IPS-18a (cell line): ENCODE results near the gene CCNJ.
"Not testable (repeated sequence)": the region's sequence is repeated elsewhere in the genome, so short reads cannot be mapped to it uniquely, and the experiment has no call there.

Experiments
- H3K27ac ChIP-seq: one replicate; pipeline ENCODE4 v1.5.1; 2013; ENCODE audit warnings: low read length
- H3K27me3 ChIP-seq: one replicate; pipeline ENCODE4 v1.6.1; 2013; ENCODE audit warnings: mild to moderate bottlenecking, low read length; ENCODE audit not compliant: control insufficient read depth, insufficient read depth
- H3K36me3 ChIP-seq: one replicate; pipeline ENCODE4 v1.6.1; 2013; ENCODE audit warnings: low read depth, low read length; ENCODE audit not compliant: control insufficient read depth
- H3K4me1 ChIP-seq: one replicate; pipeline ENCODE4 v1.6.1; 2013; ENCODE audit warnings: low read depth, low read length; ENCODE audit not compliant: control insufficient read depth
- H3K4me3 ChIP-seq: one replicate; pipeline ENCODE4 v1.5.1; 2013; ENCODE audit warnings: low read length
- H3K9ac ChIP-seq: one replicate; pipeline ENCODE4 v1.6.1; 2013; ENCODE audit warnings: mild to moderate bottlenecking, low read length, moderate library complexity
- H3K9me3 ChIP-seq: one replicate; pipeline ENCODE4 v1.6.1; 2013; ENCODE audit warnings: low read depth, low read length; ENCODE audit not compliant: control insufficient read depth

The CCNJ gene

GRCh38 chr10:96038476-96039387, 4.7 kb upstream of the CCNJ start:
- H3K36me3 ChIP-seq = no peaks in the 10 kb centered on the region
- H3K9ac ChIP-seq = no peak overlapping the region
- H3K4me1 ChIP-seq = peaks cover 3% of the 10 kb centered on the region
- no peaks in the 10 kb centered on the region for H3K9me3 ChIP-seq
- H3K4me3 ChIP-seq = no peak overlapping the region
- peaks cover 11% of the 10 kb centered on the region for H3K27me3 ChIP-seq
- H3K27ac ChIP-seq = no peak overlapping the region

- no peaks in the 10 kb centered on the region for H3K9me3 ChIP-seq
- peaks cover 7% of the 10 kb centered on the region for H3K4me1 ChIP-seq
- no peak overlapping the region for H3K4me3 ChIP-seq
- no peak overlapping the region for H3K27ac ChIP-seq
- H3K27me3 ChIP-seq = peaks cover 11% of the 10 kb centered on the region
- no peak overlapping the region for H3K9ac ChIP-seq
- H3K36me3 ChIP-seq = peaks cover 4% of the 10 kb centered on the region
Observed at GRCh38 chr10:96041146-96041545, 2.2 kb upstream of the CCNJ start.

GRCh38 chr10:96043893-96044715, 721 bp downstream of the CCNJ start:
- Histone ChIP-seq H3K9ac (peak overlapping the region; percentile 94), H3K4me3 (peak overlapping the region; percentile 87), H3K36me3 (peaks cover 32% of the 10 kb centered on the region), H3K9me3 (no peaks in the 10 kb centered on the region), H3K4me1 (peaks cover 7% of the 10 kb centered on the region), H3K27ac (peak overlapping the region; percentile 72), H3K27me3 (peaks cover 11% of the 10 kb centered on the region)

GRCh38 chr10:96044736-96045135, 1.4 kb downstream of the CCNJ start:
- H3K4me1 ChIP-seq = peaks cover 7% of the 10 kb centered on the region

DNA sequence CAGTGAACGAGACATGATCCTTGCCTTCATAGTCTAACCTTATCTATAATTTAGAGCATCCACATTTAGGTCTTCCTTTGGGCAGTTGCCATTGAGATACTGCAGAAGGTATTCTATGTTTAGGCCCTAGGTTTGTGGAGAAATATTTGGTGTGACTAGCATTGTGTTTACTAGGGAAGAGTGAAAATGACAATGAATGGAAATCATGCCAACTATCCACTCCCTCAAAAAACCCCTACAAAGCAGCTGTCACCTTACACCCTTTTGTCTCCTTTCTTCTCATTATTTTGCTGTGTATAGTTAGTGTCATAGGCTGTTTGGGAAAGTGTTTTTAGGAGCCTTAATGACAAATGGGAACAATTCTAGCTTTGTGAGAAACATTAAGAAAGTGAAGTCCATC, 3.2 kb downstream of the CCNJ start:
- Histone ChIP-seq H3K4me3 (no peak overlapping the region), H3K9me3 (no peaks in the 10 kb centered on the region), H3K9ac (no peak overlapping the region), H3K4me1 (peaks cover 7% of the 10 kb centered on the region), H3K27ac (no peak overlapping the region), H3K36me3 (peaks cover 52% of the 10 kb centered on the region), H3K27me3 (peaks cover 11% of the 10 kb centered on the region)

More at GRCh38 chr10:96044736-96045135, 1.4 kb downstream of the CCNJ start:
- H3K36me3 ChIP-seq = peaks cover 35% of the 10 kb centered on the region
- H3K4me3 ChIP-seq = peak overlapping the region; percentile 87
- peak overlapping the region; percentile 94 for H3K9ac ChIP-seq
- H3K27me3 ChIP-seq = peaks cover 11% of the 10 kb centered on the region
- H3K27ac ChIP-seq = no peak overlapping the region
- H3K9me3 ChIP-seq = no peaks in the 10 kb centered on the region

DNA sequence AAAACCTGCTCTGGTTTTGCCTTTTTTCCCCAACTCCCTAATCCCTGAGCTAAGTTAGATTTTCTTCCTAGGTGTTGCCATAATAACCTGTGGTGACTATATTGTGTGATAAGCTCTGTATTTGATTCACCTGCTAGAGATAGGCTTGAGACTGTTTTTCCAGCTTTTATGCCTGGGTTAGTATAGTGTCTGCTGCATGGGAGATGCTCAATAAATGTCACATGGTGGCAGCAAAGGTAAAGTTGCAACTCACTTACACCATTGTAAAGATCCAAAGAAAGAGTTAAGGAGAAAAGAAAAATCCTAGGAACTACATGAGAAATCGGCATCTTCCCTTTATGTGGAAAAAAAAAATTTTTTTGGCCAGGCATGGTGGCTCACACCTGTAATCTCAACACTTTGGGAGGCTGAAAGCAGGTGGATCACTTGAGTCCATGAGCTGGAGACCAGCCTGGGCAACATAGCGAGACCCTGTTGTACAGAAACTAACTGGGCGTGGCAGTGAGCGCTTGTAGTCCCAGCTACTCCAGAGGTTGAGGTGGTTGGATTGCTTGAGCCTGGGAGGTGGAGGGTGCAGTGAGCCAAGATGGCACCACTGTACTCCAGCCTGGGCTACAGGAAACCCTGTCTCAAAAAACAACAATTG, 3.7 kb downstream of the CCNJ start:
- Histone ChIP-seq H3K4me3 (no peak overlapping the region), H3K9ac (no peak overlapping the region), H3K4me1 (peaks cover 7% of the 10 kb centered on the region), H3K36me3 (peaks cover 52% of the 10 kb centered on the region), H3K9me3 (no peaks in the 10 kb centered on the region), H3K27me3 (peaks cover 7% of the 10 kb centered on the region), H3K27ac (no peak overlapping the region)

GRCh38 chr10:96047925-96048324, 4.5 kb downstream of the CCNJ start:
- H3K27ac ChIP-seq, H3K4me3 ChIP-seq, H3K9ac ChIP-seq, H3K9me3 ChIP-seq, H3K27me3 ChIP-seq, H3K4me1 ChIP-seq: not testable (repeated sequence)
- H3K36me3 ChIP-seq = peaks cover 56% of the 10 kb centered on the region

DNA sequence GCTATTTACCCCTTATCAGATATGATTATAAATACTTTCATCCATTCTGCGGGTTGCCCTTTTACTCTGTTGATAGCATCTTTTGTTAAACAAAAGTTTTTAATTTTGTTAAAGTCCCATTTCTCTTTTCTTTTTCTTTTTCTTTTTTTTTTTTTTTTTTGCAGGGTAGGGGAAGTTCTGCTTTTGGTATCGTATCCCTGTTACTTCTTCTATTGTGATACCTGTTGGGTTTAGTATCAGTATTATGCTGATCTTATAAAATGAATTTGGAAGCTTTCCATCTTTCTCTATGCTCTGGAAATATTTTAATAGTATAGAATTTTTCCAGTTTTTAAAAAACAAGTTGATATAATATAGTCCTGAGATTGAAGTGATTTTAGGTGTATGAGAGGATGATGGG, 6.0 kb downstream of the CCNJ start:
- H3K4me3 ChIP-seq = no peak overlapping the region
- H3K27ac ChIP-seq = no peak overlapping the region
- peaks cover 4% of the 10 kb centered on the region for H3K4me1 ChIP-seq
- H3K27me3 ChIP-seq = no peaks in the 10 kb centered on the region
- H3K9ac ChIP-seq = no peak overlapping the region
- H3K9me3 ChIP-seq = no peaks in the 10 kb centered on the region
- H3K36me3 ChIP-seq = peaks cover 60% of the 10 kb centered on the region

DNA sequence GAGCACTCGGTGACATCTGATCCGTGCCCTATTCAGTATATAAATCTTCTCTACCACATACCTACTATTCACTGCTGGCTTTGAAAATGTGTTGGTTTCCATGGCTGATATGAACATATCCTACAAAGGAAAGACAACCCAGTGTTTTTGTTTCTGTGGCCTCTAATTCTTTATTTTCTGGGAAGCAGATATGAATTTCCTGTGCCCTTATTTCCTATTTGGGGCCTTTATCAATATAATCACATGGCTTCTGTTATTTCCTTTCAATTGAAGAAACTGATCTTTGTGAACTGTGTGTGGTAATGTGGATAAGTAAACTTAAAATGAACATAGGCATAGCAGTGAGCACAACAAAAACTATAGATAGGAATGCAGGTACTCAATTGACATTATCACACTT, 10.6 kb downstream of the CCNJ start:
- Histone ChIP-seq H3K9me3 (no peaks in the 10 kb centered on the region), H3K4me3 (no peak overlapping the region), H3K9ac (no peak overlapping the region), H3K27me3 (no peaks in the 10 kb centered on the region), H3K36me3 (peaks cover 61% of the 10 kb centered on the region), H3K4me1 (no peaks in the 10 kb centered on the region), H3K27ac (no peak overlapping the region)

- Histone ChIP-seq H3K36me3 (peaks cover 63% of the 10 kb centered on the region), H3K9me3 (no peaks in the 10 kb centered on the region)
Observed at GRCh38 chr10:96056787-96057186, 13.4 kb downstream of the CCNJ start.

GRCh38 chr10:96061232-96061631, 17.8 kb downstream of the CCNJ start:
- Histone ChIP-seq H3K27me3 (no peaks in the 10 kb centered on the region), H3K4me1 (no peaks in the 10 kb centered on the region), H3K27ac (no peak overlapping the region), H3K4me3 (no peak overlapping the region), H3K36me3 (peaks cover 58% of the 10 kb centered on the region), H3K9ac (no peak overlapping the region), H3K9me3 (no peaks in the 10 kb centered on the region)

More at GRCh38 chr10:96056787-96057186, 13.4 kb downstream of the CCNJ start:
- H3K27ac ChIP-seq = no peak overlapping the region
- no peaks in the 10 kb centered on the region for H3K27me3 ChIP-seq
- H3K9ac ChIP-seq = no peak overlapping the region
- no peak overlapping the region for H3K4me3 ChIP-seq
- no peaks in the 10 kb centered on the region for H3K4me1 ChIP-seq
